Measurements from ENCODE around the gene UGT1A1.

UGT1A1 gene

DNA sequence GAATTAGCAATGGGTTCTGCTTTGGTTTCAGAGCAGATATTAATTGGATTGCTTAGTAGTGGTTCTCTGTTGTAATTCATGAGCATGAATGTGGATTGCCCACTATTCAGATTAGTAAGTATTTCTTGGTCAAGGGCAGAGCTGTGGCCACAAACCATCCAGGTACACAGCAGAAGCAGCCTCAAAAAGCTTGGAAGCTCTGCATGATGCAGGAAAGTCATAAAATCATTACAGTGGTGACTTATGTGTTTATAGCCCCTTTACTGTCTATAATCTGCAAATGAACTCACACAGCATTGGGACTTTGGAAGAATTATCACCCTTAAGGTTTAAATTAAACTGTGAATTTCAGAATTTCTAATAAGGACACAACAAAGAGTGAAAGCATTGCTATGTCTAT is 1.9 kb upstream of the UGT1A1 start:
- no peak for DNase-seq (ENCODE audit: low read depth)

DNA sequence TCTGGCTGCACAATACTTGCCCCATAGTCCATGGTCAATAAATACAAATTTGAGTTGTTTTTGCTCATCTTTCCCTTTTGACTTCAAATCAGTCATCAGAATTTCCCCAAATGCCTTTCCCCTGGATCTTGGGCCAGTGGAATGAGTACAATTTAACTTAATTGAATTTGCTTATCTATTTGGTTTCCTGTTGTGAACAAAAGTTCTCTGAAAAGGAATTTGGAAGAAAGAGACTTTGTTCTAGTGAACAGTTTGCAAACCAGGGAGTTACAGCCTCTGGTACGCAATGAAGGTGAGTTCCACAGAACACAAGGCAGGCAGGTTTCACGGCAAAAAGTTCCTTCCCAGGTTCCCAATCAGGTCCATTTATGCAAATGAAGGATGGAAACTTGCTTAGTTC is 1.2 kb upstream of the UGT1A1 start:
- DNase-seq (ENCODE audit: low read depth) = no peak

DNA sequence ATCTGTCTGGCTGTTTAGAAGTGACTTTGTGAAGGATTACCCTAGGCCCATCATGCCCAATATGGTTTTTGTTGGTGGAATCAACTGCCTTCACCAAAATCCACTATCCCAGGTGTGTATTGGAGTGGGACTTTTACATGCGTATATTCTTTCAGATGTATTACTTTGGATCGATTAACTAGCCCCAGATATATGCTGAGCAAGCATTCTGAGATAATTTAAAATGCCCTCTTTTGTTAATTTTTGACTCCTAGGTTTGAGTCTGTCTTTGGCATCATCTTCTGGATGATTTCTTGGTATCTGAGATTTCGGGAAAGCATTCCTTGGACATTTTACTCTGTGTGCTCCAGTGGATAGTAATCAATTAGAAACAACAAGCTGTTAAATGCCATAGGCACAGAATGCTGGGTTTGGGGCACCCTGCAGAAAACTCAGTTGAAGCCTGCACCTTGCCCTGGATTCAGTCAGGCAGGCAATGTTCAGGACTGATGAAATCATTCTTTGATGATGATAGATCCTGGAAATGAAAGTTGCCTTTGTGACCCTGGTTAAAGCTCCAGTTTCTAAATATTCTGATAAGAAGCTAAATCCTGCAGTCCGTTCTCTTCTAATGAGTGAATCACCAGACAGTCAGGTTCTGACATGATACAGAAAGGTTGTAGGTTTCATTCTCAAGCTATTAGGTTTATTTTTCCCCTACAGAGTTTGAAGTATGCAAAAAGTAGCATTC is 1.1 kb downstream of the UGT1A1 start:
- DNase-seq (ENCODE audit: low read depth) = no peak

DNA sequence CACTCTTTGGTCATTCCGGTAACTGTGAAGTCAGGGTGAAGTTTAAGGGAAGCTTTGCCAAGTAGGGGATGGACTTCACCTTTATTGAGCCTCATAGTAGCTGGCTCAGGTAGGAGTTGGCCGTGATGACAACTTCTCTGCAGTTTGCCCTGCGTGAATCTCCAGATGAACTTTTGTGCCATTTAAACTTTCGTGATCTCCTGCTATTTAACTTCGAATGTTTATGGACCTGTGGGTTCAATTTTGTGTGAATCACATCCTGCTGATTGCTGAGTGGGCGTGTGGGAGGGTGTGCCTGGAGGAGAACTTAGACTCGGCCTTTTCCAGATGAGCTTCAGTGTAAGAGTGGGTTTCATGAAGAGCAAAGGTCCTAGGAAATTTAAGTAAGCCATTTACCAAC is 4.2 kb downstream of the UGT1A1 start:
- no peak for DNase-seq (ENCODE audit: low read depth)

DNA sequence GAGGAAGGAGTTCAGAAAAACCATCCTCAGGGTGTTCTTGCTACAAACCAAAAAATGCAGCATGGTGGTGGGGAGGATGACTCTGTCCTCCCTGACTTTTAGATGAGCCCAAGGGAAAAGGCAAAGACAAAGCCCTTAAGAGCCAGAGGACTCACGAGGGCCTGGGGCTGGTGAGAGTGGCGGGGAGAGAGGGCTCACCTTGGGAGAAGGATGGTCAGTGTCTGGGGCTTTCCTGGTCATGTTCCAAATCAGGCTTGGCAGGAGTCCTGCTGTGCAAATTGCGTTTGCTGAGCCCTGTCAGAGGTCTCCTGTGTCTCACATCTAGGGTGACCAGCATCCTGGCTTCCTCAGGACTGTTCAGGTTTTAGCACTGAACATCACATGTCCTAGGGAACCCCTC is 4.7 kb downstream of the UGT1A1 start:
- no peak for DNase-seq (ENCODE audit: low read depth)

DNA sequence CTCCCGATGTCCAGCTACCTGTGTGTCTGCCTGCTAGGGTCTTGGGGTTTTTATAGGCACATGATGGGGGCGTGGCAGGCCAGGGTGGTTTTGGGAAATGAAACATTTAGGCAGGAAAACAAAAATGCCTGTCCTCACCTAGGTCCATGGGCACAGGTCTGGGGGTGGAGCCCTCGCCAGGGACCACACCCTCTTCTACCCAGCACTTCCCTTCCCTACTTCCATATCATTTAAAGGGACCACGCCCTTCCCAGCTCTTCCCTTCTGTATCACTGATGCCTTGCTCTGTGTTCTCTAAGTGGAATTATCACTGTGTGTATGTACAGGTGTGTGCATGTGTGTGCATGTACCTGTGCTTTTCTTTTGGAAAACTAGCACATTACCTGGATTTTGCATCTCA is 6.3 kb downstream of the UGT1A1 start:
- DNase-seq (ENCODE audit: low read depth) = no peak

DNA sequence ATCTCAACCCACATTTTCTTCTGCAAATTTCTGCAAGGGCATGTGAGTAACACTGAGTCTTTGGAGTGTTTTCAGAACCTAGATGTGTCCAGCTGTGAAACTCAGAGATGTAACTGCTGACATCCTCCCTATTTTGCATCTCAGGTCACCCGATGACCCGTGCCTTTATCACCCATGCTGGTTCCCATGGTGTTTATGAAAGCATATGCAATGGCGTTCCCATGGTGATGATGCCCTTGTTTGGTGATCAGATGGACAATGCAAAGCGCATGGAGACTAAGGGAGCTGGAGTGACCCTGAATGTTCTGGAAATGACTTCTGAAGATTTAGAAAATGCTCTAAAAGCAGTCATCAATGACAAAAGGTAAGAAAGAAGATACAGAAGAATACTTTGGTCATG is 8.0 kb downstream of the UGT1A1 start:
- no peak for DNase-seq (ENCODE audit: low read depth)

DNA sequence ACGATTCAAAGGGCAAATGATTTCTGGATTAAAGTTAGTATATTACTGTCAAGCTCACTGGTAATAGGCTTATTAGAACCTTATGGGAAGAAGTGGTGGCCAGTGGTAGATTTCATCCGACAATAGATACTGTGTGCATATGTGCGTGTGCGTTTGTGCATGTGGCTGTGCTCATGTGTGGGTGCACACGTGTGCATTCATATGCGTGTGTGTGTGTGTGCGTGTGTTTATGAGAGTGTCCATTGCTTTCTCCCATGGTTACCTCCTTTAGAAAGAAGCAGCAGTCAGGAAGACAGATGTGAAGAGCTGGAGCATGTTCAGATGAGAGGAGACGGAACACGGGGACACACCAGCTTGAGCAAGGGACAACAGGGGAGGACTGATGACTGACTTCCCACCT is 9.2 kb downstream of the UGT1A1 start:
- DNase-seq (ENCODE audit: low read depth) = no peak

DNA sequence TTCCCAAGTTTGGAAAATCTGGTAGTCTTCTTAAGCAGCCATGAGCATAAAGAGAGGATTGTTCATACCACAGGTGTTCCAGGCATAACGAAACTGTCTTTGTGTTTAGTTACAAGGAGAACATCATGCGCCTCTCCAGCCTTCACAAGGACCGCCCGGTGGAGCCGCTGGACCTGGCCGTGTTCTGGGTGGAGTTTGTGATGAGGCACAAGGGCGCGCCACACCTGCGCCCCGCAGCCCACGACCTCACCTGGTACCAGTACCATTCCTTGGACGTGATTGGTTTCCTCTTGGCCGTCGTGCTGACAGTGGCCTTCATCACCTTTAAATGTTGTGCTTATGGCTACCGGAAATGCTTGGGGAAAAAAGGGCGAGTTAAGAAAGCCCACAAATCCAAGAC is 12.1 kb downstream of the UGT1A1 start:
- DNase-seq (ENCODE audit: low read depth) = no peak

DNA sequence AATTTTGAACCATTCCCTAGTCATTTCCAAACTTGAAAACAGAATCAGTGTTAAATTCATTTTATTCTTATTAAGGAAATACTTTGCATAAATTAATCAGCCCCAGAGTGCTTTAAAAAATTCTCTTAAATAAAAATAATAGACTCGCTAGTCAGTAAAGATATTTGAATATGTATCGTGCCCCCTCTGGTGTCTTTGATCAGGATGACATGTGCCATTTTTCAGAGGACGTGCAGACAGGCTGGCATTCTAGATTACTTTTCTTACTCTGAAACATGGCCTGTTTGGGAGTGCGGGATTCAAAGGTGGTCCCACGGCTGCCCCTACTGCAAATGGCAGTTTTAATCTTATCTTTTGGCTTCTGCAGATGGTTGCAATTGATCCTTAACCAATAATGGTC is 12.5 kb downstream of the UGT1A1 start:
- no peak for DNase-seq (ENCODE audit: low read depth)

DNA sequence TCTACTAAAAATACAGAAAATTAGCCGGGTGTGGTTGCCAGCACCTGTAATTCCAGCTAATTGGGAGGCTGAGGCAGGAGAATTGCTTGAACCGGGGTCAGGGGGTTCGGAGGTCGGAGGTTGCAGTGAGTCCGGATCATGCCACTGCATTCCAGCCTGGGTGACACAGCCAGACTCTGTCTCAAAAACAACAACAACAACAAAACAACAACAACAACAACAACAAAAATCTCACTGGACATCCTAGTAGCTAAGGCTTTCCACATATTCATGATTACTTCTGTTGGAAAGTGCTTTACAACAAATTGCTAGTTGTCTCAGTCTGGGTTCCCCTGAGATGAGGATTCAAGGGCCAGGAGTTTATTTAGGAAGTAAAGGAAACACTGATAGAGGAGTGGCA is 13.8 kb downstream of the UGT1A1 start:
- no peak for DNase-seq (ENCODE audit: low read depth)

DNA sequence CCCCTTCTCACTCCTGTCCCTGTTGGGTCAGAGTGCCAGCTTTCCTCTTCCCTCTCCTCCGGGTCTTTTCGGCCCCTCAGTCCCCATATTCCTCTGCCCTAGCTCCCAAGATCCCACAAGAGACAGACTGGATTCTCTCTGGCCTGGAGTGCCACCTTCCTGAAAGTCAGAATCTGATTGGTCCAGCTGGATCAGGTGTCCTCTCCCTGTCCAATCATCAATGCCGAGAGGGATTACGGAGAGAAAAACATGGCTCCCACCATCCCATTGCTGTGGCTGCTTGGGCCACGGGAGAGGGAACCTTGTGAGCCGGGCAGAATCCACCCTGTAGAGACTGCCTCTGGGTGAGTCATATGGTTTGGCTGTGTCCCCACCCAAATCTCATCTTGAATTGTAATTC is 15.3 kb downstream of the UGT1A1 start:
- no peak for DNase-seq (ENCODE audit: low read depth)

DNA sequence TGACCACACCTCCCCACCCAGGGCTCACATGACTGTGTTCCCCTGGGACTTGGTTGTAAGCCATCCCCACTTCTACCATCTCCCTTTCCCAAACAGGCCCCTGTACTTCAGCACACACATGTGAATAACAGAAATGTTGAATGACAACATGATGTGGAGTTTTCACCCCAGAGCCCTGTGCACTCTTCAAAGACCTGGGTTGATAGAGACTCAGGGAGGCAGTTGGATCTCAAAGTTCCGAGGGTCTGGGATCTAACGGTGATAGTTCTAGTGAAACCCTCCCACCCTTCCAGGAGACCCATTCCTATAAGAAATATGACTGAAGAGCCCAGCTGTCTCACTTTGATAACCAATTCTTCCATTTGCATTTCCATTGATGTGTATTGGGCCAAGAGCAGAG is 18.0 kb downstream of the UGT1A1 start, which contains the start of gene MROH2A:
MROH2A (plus strand) TSS at position 301 of the 400 bp plus-strand sequence. CDS start 1,029 bp downstream, outside the sequence.
- DNase-seq (ENCODE audit: low read depth) = no peak

DNA sequence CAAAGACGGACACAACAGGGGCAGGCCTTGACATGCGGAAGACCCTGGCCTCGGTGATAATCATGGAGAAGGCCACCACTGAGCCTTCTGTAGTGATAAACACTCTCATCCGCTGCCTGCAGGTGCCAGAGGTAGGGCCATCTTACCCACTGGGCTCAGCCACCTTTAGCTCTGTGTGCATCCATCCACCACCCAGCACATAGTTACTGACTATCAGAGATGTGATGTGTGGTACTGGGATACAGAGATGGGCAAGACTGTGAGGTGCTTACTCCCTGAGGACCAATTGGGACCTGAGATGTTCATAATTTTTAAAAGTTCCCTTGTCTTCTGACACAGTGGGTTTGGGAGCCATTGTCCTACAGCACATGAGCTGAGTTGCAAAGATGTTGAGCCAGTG is 19.7 kb downstream of the UGT1A1 start:
- no peak for DNase-seq (ENCODE audit: low read depth)

DNA sequence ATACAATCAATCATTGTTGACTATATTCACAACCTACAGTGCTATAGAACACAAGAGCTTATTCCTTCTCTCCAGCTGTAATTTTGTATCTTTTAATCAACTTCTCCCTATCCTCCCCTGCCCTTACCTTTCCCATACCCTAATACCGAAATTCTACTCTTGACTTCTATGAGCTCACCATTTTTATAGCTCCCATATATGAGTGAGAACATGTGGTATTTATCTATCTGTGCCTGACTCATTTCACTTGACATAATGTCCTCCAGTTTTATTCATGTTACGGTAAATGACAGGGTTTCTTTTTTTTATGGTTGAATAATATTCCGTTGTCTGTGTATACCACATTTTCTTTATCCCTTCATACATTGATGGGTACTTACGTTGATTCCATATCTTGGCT is 20.7 kb downstream of the UGT1A1 start:
- DNase-seq (ENCODE audit: low read depth) = no peak

DNA sequence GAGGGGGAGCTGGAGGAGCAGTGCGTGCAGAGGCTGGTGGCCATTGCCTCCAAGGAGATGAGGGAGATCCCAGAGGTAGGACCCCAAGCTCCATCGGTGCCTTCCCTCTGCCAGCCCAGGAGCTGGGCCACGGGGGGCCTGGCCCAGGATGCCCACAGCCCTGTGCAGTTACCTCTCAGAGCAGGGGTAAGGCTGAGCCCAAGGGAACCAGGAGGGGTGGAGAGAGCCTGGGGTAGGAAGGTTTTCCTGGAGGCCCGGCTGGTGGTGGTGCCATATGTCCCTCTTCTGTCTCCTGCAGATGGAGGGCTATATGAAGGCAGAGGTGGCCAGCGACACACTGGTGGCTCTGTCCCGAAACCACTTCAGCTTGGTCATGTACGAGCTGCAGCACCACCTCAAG is 29.5 kb downstream of the UGT1A1 start:
- DNase-seq (ENCODE audit: low read depth) = no peak

DNA sequence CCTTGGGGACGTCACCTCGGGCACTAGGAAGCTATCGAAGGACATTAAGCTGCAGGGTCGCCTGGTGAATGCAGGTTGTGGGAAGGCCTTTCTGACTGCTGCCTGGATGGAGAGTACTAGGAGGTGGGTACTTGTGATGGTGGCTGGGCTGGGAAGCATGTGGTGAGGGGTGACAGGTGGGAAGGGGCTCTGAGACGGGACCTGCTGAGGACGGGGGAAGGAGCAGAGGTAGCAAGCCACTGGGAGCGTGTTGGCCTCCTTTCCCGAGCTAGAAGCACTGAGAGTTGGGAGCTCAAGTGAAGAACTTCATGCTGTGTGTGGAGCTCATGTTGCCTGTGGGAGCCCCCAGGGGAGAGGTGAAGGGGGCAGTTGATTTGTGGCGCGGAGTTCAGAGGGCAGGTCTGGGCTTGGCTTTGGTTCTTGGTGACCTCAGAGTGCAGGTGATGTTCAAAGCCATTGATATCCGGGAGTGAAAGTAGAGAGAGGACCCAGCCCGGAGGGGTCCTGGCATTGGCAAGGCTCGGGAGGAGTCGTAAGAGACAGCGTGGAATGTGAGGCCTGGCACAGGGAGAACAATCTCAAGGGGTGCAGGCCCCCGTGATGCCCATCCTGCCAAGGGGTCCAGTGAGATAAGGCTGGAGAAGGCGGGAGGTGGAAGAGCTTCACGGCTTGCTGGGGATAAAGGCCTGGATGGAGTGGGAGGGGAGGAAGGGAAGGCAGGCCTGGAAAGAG is 31.2 kb downstream of the UGT1A1 start:
- no peak for DNase-seq (ENCODE audit: low read depth)

DNA sequence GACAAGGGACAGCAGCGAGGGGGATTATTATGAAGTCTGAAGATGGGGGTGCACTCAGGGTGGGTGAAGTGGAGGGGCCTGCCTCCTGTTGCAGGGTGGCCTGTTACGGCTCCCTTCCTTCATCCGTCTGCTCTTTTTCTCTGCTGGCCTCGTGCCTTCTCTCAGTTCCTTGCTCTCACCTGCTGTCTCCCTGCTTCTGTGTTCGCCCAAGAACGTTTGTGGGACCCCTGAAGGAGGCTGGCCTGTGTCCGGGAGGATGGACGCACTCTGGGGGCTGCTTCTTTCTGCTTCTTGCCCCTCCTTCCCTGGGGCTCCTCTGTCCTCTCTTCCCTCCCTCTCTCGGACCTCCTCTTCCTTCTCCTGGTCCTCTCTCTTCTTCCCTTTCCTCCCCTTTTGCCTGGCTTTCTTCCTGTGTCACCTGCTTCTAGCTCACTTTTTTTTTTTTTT is 31.8 kb downstream of the UGT1A1 start:
- no peak for DNase-seq (ENCODE audit: low read depth)

DNA sequence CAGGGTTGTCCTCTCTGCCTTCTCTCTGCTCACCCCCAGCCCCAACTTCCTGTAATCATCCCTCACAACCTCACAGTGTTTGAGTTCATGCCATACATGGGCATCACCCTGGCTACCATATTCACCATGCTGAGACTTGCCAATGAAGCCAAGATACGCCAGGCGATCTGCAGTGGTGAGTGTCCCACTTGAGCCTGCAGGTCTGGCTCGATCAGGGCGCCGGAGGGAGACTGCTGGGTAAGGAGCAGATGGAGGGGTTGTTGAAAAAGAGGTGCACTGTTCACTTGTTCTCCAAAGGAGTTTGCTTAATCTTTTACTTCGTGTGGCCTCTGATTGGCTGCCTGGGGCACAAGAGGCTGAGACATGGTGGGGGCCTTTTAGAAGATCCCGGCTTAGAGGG is 32.6 kb downstream of the UGT1A1 start:
- no peak for DNase-seq (ENCODE audit: low read depth)

DNA sequence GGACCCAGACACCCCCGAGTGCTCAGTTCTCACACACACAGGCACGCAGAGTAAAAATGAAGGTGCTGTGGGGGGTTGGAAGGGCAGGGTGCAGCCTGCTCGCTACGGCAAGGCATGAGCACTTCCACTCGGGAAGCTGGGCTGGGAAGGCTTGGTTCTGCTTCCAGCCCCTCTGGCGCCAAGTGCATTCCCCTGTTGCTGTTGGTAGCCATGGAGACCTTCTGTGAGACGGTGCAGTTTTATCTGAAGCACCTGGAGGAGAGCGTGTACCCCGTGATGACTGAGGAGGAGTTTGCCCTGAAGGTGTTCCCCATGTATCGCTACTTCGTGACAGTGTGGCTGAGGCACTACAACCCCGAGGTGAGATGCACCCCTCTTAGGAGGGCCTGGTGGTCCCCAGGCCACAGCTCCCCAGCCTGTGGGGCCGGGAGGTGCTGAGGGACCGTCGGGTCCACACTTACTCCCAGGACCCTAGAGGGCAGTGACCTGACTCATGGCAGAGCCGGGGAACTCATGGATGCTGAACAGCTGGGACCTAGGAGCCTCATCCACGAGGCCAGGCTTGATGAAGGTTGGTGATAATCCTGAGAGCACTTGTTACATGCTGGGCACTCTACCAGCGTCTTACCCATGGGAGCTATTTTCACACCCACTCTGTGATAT is 33.5 kb downstream of the UGT1A1 start:
- DNase-seq (ENCODE audit: low read depth) = no peak

DNA sequence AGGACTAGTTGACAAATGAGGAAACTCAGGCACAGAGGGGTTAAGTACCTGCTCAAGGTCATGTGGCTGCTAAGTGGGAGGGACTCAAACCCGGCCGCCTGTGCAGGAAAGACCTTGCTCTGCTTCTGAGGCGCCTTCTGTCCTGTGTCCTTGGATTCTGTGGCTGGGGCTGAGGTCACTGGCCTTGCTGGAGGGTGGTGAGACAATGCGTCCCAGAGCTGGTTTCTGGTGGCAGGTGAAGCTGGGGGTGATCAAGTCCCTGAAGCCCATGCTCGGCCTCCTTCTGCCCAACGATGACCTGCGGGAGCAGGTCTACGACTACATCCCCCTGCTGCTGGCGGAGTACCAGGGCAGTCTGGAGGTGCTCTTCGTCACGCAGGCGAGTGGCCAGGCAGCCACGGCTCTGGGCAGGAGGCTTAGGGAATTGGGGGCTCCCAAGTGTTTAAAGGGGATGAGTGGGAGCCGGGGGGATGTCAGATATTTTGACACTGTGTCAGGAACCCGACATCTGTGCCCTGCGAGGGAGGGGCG is 34.1 kb downstream of the UGT1A1 start:
- no peak for DNase-seq (ENCODE audit: low read depth)

DNA sequence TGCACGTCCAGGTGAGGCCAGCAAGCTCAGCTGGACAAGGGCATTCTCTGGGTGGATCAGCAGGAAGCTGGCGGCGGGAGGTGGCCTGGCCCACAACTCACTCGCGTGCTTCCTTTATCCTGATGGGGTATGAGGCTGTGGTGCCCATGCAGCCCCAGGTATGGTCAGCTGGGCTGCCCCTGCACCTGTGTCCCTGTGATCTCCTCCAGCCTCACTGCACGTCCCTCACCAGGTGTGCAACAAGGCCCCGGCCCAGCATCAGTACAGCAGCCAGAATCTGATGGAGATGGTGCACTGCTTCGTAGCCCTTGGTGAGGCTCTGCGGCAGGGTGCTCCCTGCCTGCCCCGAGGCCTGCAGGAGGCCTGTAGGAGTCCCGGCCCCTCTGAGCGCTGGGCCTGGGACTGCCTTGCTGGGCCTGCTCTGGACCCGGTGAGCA is 35.7 kb downstream of the UGT1A1 start:
- DNase-seq (ENCODE audit: low read depth) = no peak

DNA sequence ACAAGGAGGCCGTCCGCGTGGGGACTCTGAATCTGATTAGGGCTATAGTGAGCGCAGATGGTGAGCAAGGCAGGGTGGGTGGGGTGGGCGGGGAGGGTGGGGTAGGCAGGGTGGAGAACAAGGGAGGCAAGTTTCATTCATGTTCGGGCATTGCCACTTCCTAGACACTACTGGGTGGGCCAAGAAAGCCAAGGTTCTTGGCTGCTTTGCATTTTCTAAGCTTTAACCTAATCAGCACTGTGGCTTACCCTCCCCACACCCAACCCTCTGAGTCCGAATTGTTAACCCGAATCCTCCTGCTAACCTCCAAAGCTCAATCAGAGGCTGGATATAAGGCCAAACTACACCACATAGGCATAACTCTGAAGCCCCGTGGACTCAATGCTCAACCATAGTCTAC is 36.2 kb downstream of the UGT1A1 start:
- DNase-seq (ENCODE audit: low read depth) = no peak

All from CMK (cell line).